SK-N-SH treated with all-trans-retinoic acid at 6 μM for 48 hours (cell line): ENCODE data around the gene BSN.
A peak's percentile ranks its signal among the peaks of the same experiment; 100 is the strongest.
"Not testable (repeated sequence)": the region's sequence is repeated elsewhere in the genome, so short reads cannot be mapped to it uniquely, and the experiment has no call there.

Experiments
- ATAC-seq: fragments of 200-7000 bp; cut with Tn5 transposase; 3 replicates; pipeline ENCODE4 v1.9.1; 2020; ENCODE audit warnings: mild to moderate bottlenecking, moderate library complexity
- ARNTL ChIP-seq: fragments of 450-650 bp; formaldehyde crosslinking; IDR thresholded peaks from 2 replicates; pipeline ENCODE4 v1.5.0; 2020; ENCODE audit warnings: low read depth, mild to moderate bottlenecking, moderate library complexity, borderline replicate concordance
- BACH2 ChIP-seq: fragments of 250-450 bp; sonication (Bioruptor Pico); IDR thresholded peaks from 2 replicates; pipeline ENCODE4 v1.9.0; 2021; ENCODE audit warnings: mild to moderate bottlenecking, borderline replicate concordance
- CREB5 ChIP-seq: fragments of 250-450 bp; sonication (Bioruptor Pico); IDR thresholded peaks from 2 replicates; pipeline ENCODE4 v1.5.1; 2020; ENCODE audit warnings: low read depth, mild to moderate bottlenecking, moderate library complexity
- CSDC2 ChIP-seq: fragments of 250-450 bp; sonication (Bioruptor Pico); IDR thresholded peaks from 2 replicates; pipeline ENCODE4 v1.5.0; 2020; ENCODE audit warnings: mild to moderate bottlenecking, moderate library complexity
- CSRNP3 ChIP-seq: fragments of 250-450 bp; sonication (Bioruptor Pico); IDR thresholded peaks from 2 replicates; pipeline ENCODE4 v1.5.1; 2021; ENCODE audit warnings: mild to moderate bottlenecking, moderate library complexity
- ESRRG ChIP-seq: fragments of 250-450 bp; sonication (Bioruptor Pico); IDR thresholded peaks from 2 replicates; pipeline ENCODE4 v1.6.1; 2021; ENCODE audit warnings: mild to moderate bottlenecking
- GLIS3 ChIP-seq: fragments of 250-450 bp; sonication (Bioruptor Pico); IDR thresholded peaks from 2 replicates; pipeline ENCODE4 v1.5.0; 2020; ENCODE audit warnings: mild to moderate bottlenecking, moderate library complexity
- OSR1 ChIP-seq: fragments of 250-450 bp; sonication (Bioruptor Pico); IDR thresholded peaks from 2 replicates; pipeline ENCODE4 v1.8.0; 2022; ENCODE audit warnings: moderate library complexity, mild to moderate bottlenecking, inconsistent platforms
- POU6F1 ChIP-seq: fragments of 250-450 bp; sonication (Bioruptor Pico); IDR thresholded peaks from 2 replicates; pipeline ENCODE4 v1.8.0; 2021; ENCODE audit warnings: low read depth, mild to moderate bottlenecking, moderate library complexity, borderline replicate concordance
- RARB ChIP-seq: fragments of 250-450 bp; sonication (Bioruptor Pico); IDR thresholded peaks from 2 replicates; pipeline ENCODE4 v1.8.0; 2021; ENCODE audit warnings: mild to moderate bottlenecking, moderate library complexity
- TCF4 ChIP-seq: fragments of 250-450 bp; sonication (Bioruptor Pico); IDR thresholded peaks from 2 replicates; pipeline ENCODE4 v1.8.0; 2021; ENCODE audit warnings: mild to moderate bottlenecking, moderate library complexity, borderline replicate concordance
- TOX ChIP-seq: fragments of 250-450 bp; sonication (Bioruptor Pico); IDR thresholded peaks from 2 replicates; pipeline ENCODE4 v1.8.0; 2021; ENCODE audit warnings: mild to moderate bottlenecking, moderate library complexity, borderline replicate concordance
- ZC3H10 ChIP-seq: fragments of 250-450 bp; sonication (Bioruptor Pico); IDR thresholded peaks from 2 replicates; pipeline ENCODE4 v1.5.1; 2021; ENCODE audit warnings: mild to moderate bottlenecking, moderate library complexity
- ZFP3 ChIP-seq: fragments of 250-450 bp; sonication (Bioruptor Pico); IDR thresholded peaks from 2 replicates; pipeline ENCODE4 v1.5.0; 2020; ENCODE audit warnings: mild to moderate bottlenecking, moderate library complexity
- ZFP30 ChIP-seq: fragments of 450-650 bp; formaldehyde crosslinking; IDR thresholded peaks from 2 replicates; pipeline ENCODE4 v1.5.0; 2022; ENCODE audit warnings: mild to moderate bottlenecking, moderate library complexity
- ZNF565 ChIP-seq: fragments of 450-650 bp; formaldehyde crosslinking; conservative IDR thresholded peaks from 2 replicates; pipeline ENCODE4 v1.5.0; 2020; ENCODE audit warnings: low read depth, mild to moderate bottlenecking, moderate library complexity
- ZNF8 ChIP-seq: fragments of 450-650 bp; formaldehyde crosslinking; IDR thresholded peaks from 2 replicates; pipeline ENCODE4 v1.5.0; 2020; ENCODE audit warnings: mild to moderate bottlenecking, moderate library complexity

BSN gene

GRCh38 chr3:49687424-49687795, 133.1 kb downstream of the BSN start:
- not testable (repeated sequence) for ATAC-seq

- 0 out of 3 replicates have a peak, but pooled peaks have one; percentile 0 for ATAC-seq
Observed at GRCh38 chr3:49688338-49689045, 134.2 kb downstream of the BSN start.

- ATAC-seq = peak; percentile 64
Observed at GRCh38 chr3:49689046-49689907, 135.0 kb downstream of the BSN start, which contains the start of the genes MST1 and RNF123. Gene MST1, minus strand, starts transcription at chr3:49689474. Its CDS starts 783 bp downstream, at chr3:49688691. Gene RNF123, plus strand, starts transcription at chr3:49689557. Its CDS starts 1,609 bp downstream, at chr3:49691166.

GRCh38 chr3:49689908-49690624, 135.8 kb downstream of the BSN start:
- ATAC-seq = not testable (repeated sequence)

More at GRCh38 chr3:49689046-49689907, 135.0 kb downstream of the BSN start, which contains the start of the genes MST1 and RNF123:
- TF ChIP-seq ZFP3 (CRISPR knock-in tag) (peak; percentile 89), POU6F1 (CRISPR knock-in tag) (no peak)

GRCh38 chr3:49690856-49691255, 136.6 kb downstream of the BSN start:
- ATAC-seq = not testable (repeated sequence)

- not testable (repeated sequence) for ATAC-seq
Observed at GRCh38 chr3:49691481-49691880, 137.2 kb downstream of the BSN start.

- ATAC-seq = not testable (repeated sequence)
Observed at GRCh38 chr3:49694409-49695070, 140.3 kb downstream of the BSN start.

- ATAC-seq = not testable (repeated sequence)
Observed at GRCh38 chr3:49695350-49696015, 141.2 kb downstream of the BSN start.

GRCh38 chr3:49699281-49699979, 145.2 kb downstream of the BSN start:
- no peak for ATAC-seq
- TF ChIP-seq ZNF8 (no peak), GLIS3 (CRISPR knock-in tag) (no peak), ARNTL (CRISPR knock-in tag) (no peak), ZNF565 (CRISPR knock-in tag) (no peak), CSDC2 (no peak), CSRNP3 (CRISPR knock-in tag) (no peak), ZFP3 (CRISPR knock-in tag) (no peak), TCF4 (CRISPR knock-in tag) (no peak), TOX (CRISPR knock-in tag) (no peak), CREB5 (CRISPR knock-in tag) (no peak), OSR1 (CRISPR knock-in tag) (no peak), BACH2 (CRISPR knock-in tag) (no peak), ESRRG (CRISPR knock-in tag) (no peak), ZFP30 (CRISPR knock-in tag) (no peak), RARB (no peak), ZC3H10 (no peak)
